ENCODE measurements around the gene CRYGN. TPM values are rescaled to one million over a fixed set of nuclear protein-coding genes. Genes with fewer than 3 reads are reported as not detected.

The CRYGN gene, protein sequence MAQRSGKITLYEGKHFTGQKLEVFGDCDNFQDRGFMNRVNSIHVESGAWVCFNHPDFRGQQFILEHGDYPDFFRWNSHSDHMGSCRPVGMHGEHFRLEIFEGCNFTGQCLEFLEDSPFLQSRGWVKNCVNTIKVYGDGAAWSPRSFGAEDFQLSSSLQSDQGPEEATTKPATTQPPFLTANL
- total RNA-seq: not detected

GRCh38 chr7:151439855-151440798 is at the start of gene CRYGN:
Gene CRYGN (minus strand): TSS chr7:151440141. CDS start chr7:151439917, 224 bp downstream.

DNA sequence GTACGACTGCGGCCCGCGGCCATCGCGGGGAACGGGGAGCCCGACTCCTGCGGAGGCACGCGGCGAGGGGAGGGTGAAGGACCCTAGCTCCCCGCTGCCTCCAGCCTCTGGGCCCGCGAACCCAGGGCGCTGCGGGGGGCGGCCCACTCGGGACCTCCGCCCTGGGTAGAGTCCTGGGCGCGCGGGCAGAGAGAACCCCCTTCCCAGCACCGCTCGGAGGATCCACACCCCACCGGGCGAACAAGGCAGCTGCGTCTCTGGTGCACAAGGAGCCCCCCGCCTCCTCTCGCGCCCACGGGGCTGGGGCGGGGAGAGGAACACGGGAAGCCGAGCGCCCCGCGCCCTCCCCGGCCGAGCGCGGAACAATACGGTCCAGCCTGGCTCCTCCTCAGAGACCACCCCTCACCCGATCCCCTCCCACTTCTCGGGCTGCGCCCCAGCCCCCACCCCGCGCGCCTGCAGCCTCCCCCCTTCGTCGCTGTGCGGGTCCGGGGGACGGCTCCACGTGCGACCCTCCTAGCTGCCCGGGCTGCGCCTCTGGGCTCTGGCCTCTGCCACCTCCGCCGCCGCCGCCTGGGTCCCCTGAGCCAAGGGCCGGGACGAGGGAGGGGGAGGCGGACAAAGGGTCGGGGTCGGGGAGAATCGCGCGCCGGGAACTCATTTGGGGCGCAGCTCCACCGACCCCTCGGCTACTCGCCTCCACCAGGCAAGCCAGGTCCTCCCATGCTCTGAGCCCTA is 30.1 kb downstream of the CRYGN start, which contains the start of gene WDR86:
WDR86 (minus strand) TSS at position 372 of the 738 bp plus-strand sequence. CDS start 449 bp downstream, outside the sequence.

Other genes starting within 250 kb of the CRYGN start
- gene H2BK1, start 229.7 kb downstream of the CRYGN start, total RNA-seq: not detected
- 32.5 TPM for gene ABCF2, start 212.9 kb downstream of the CRYGN start, total RNA-seq
- gene CHPF2, start 207.7 kb downstream of the CRYGN start, total RNA-seq: 31.4 TPM
- 64.0 TPM for gene SMARCD3, start 191.4 kb downstream of the CRYGN start, total RNA-seq
- gene NUB1, start 98.3 kb downstream of the CRYGN start, total RNA-seq: 57.6 TPM
- 19.7 TPM for gene WDR86, start 30.1 kb downstream of the CRYGN start, total RNA-seq
- 87.1 TPM for gene RHEB, start 79.8 kb upstream of the CRYGN start, total RNA-seq

Data from camera-type eye (tissue), 1 donor.